Natural killer cell (primary cell): ENCODE data around the gene NDUFS5. TPM values are rescaled to one million over a fixed set of nuclear protein-coding genes. Genes with fewer than 3 reads are reported as not detected.

Experiments used
- ATAC-seq, 3 donors: fragments of 150-1000 bp in 2 of 3; fragments of 200-7000 bp in 1 of 3; cut with Tn5 transposase; 1 replicate in 1 of 3; 2 replicates in 2 of 3; pipeline ENCODE4 v1.10.0; 2021; ENCODE audit warnings: mild to moderate bottlenecking in 2 of 3, moderate library complexity in 2 of 3
- DNase-seq, 2 donors: peaks; one replicate each; pipeline versions ENCODE4 v3.0.0 to v3.0.0-alpha.2; 2013 to 2021; ENCODE audit warnings: mixed read lengths in 1 of 2
- H3K27ac ChIP-seq: one replicate; pipeline ENCODE4 v1.5.1; 2013; ENCODE audit warnings: mild to moderate bottlenecking, low read length
- H3K27me3 ChIP-seq: one replicate; pipeline ENCODE4 v1.6.1; 2013; ENCODE audit warnings: low read length; ENCODE audit not compliant: control insufficient read depth, insufficient read depth
- H3K36me3 ChIP-seq: one replicate; pipeline ENCODE4 v1.6.1; 2013; ENCODE audit warnings: low read length; ENCODE audit not compliant: control insufficient read depth, insufficient read depth
- H3K4me1 ChIP-seq: one replicate; pipeline ENCODE4 v1.6.1; 2013; ENCODE audit warnings: low read length; ENCODE audit not compliant: control insufficient read depth, insufficient read depth
- H3K4me3 ChIP-seq: one replicate; pipeline ENCODE4 v1.5.1; 2013; ENCODE audit warnings: low read length
- H3K9me3 ChIP-seq: one replicate; pipeline ENCODE4 v1.6.1; 2013; ENCODE audit warnings: low read length; ENCODE audit not compliant: control insufficient read depth, insufficient read depth
- H3K27ac Mint-ChIP-seq, 2 donors: one replicate each; pipeline ENCODE4 v1.8.0; 2022; ENCODE audit warnings: mild to moderate bottlenecking in 2 of 2, mixed read lengths in 2 of 2, moderate library complexity in 1 of 2
- H3K27me3 Mint-ChIP-seq, 2 donors: one replicate each; pipeline ENCODE4 v1.8.0; 2022; ENCODE audit warnings: low read depth in 2 of 2, mixed read lengths in 2 of 2
- H3K36me3 Mint-ChIP-seq: one replicate; pipeline ENCODE4 v1.8.0; 2022; ENCODE audit warnings: mixed read lengths
- H3K4me1 Mint-ChIP-seq, 2 donors: one replicate each; pipeline ENCODE4 v1.8.0; 2022; ENCODE audit warnings: mixed read lengths in 2 of 2
- H3K4me3 Mint-ChIP-seq: one replicate; pipeline ENCODE4 v1.8.0; 2022; ENCODE audit warnings: mild to moderate bottlenecking, moderate library complexity, mixed read lengths
- H3K9me3 Mint-ChIP-seq, 2 donors: one replicate each; pipeline ENCODE4 v1.8.0; 2022; ENCODE audit warnings: mixed read lengths in 2 of 2
- WGBS: methylation state at CpG from one replicate; pipeline ENCODE4 v1.1.7; 2013; ENCODE audit warnings: missing lambda C conversion rate; ENCODE audit not compliant: insufficient coverage; 5-methylcytosine and 5-hydroxymethylcytosine counted together
- intact Hi-C: fragments of 100-400 bp; cut with micrococcal nuclease; formaldehyde crosslinking; loops from one replicate; pipeline ENCODE4 v1.14.2; 2022
- total RNA-seq, 4 donors: library from RNA; stranded (reverse); fragments of 120-200 nt in 1 of 4; gene quantifications; one replicate each; pipeline versions ENCODE4 v1.2.3 to v1.2.4, GENCODE V29; 2013 to 2022
- TF ChIP-seq, protein P1 (sequence below): fragments of 200-600 bp; IDR thresholded peaks from one replicate; pipeline ENCODE4 v1.8.0; 2022; ENCODE audit warnings: antibody characterized with exemption

Gene NDUFS5
- total RNA-seq, 3 donors from 2014 or later (not counting 1 experiment from before 2014, with no cell fraction given): 63.6 to 72.9 (median 71.1) TPM

DNA sequence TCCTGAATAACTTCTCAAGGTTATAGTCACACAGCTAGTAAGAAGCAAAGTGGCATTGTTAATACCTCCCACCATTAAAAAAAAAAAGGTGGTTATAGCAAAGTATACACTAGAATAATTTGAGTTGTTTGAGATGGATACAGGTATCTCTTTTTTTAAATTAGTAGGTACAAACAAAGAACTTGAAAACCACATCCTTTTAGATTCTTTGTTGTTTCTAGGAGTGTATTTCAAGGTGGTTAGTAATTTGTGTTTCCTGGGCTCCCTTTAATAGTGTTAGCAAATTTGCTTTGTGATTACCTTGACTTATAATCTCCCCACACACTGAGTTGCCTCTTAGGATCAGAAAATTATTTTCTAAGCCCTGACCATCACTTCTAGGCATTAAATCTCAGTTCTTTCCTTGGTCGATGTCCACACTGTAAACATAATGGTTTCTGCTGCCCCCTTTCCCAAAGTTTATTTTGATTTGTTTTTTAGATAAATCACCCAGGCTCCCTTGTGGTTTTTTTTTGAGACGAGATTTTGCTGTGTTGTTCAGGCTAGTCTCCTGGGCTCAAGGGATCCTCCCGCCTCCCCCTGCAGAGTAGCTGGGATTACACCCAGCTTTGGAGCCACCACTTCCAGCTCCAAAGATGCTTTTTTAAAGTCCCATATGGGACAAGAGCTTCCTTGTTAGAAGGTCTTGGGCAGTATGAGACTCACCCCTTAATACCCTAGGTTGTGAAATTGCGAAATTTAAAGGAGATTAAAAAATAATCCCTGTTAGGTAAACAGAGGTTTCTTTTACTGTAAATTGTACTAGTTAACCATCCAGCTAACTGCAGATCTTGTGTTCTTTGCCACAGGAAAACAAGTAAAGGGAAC, 28.9 kb upstream of the NDUFS5 start:
- Histone ChIP-seq H3K36me3 (peaks cover 30% of the 10 kb centered on the region), H3K27me3 (no peaks in the 10 kb centered on the region), H3K4me1 (peaks cover 26% of the 10 kb centered on the region), H3K9me3 (no peaks in the 10 kb centered on the region), H3K4me3 (no peak overlapping the region), H3K27ac (no peak overlapping the region)
- intact Hi-C loops: no loop called here
- H3K9me3 Mint-ChIP-seq: no peaks in the 10 kb centered on the region
- H3K36me3 Mint-ChIP-seq: peaks cover 15% of the 10 kb centered on the region
- DNase-seq: peak in 1 of 2 donors; percentile 48
- WGBS: 66% methylated on average over 3 of the region's 4 CpGs
- H3K27ac Mint-ChIP-seq: peak overlapping the region; percentile 65 to 79
- H3K4me3 Mint-ChIP-seq: peak overlapping the region; percentile 55
- peaks cover 46 to 50% of the 10 kb centered on the region in 2 donors for H3K4me1 Mint-ChIP-seq
- ATAC-seq: peak in 1 of 3 donors; percentile 20
- TF ChIP-seq, protein P1, sequence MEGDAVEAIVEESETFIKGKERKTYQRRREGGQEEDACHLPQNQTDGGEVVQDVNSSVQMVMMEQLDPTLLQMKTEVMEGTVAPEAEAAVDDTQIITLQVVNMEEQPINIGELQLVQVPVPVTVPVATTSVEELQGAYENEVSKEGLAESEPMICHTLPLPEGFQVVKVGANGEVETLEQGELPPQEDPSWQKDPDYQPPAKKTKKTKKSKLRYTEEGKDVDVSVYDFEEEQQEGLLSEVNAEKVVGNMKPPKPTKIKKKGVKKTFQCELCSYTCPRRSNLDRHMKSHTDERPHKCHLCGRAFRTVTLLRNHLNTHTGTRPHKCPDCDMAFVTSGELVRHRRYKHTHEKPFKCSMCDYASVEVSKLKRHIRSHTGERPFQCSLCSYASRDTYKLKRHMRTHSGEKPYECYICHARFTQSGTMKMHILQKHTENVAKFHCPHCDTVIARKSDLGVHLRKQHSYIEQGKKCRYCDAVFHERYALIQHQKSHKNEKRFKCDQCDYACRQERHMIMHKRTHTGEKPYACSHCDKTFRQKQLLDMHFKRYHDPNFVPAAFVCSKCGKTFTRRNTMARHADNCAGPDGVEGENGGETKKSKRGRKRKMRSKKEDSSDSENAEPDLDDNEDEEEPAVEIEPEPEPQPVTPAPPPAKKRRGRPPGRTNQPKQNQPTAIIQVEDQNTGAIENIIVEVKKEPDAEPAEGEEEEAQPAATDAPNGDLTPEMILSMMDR: no peak
- H3K27me3 Mint-ChIP-seq: no peaks in the 10 kb centered on the region

DNA sequence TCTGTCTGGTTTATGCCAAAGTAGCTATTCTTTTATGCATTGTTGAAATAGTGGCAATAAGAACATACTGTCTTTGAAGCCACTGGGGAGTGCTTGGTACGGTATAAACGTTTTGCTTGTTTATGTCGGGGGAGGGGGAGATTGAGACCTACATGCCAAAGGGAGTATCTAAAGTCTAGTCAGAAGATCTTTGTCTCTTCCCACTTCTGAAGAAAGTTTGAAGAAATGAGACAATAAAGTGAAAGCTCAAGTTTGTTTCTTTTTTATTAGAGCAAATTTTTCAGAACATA, 28.3 kb upstream of the NDUFS5 start:
- H3K27me3 Mint-ChIP-seq: no peaks in the 10 kb centered on the region
- Histone ChIP-seq H3K27ac (no peak overlapping the region), H3K36me3 (peaks cover 34% of the 10 kb centered on the region), H3K27me3 (no peaks in the 10 kb centered on the region), H3K9me3 (no peaks in the 10 kb centered on the region), H3K4me1 (peaks cover 22% of the 10 kb centered on the region), H3K4me3 (no peak overlapping the region)
- peaks cover 40 to 47% of the 10 kb centered on the region in 2 donors for H3K4me1 Mint-ChIP-seq
- ATAC-seq (no peak), DNase-seq (peak in 1 of 2 donors; percentile 27)
- intact Hi-C loops: no loop called here
- no peaks in the 10 kb centered on the region for H3K9me3 Mint-ChIP-seq
- peaks cover 19% of the 10 kb centered on the region for H3K36me3 Mint-ChIP-seq
- H3K27ac Mint-ChIP-seq: peak overlapping the region; percentile 65 to 79
- TF ChIP-seq, protein P1: no peak
- 65% methylated on average over 3 of the region's 3 CpGs for WGBS
- H3K4me3 Mint-ChIP-seq: no peak overlapping the region

DNA sequence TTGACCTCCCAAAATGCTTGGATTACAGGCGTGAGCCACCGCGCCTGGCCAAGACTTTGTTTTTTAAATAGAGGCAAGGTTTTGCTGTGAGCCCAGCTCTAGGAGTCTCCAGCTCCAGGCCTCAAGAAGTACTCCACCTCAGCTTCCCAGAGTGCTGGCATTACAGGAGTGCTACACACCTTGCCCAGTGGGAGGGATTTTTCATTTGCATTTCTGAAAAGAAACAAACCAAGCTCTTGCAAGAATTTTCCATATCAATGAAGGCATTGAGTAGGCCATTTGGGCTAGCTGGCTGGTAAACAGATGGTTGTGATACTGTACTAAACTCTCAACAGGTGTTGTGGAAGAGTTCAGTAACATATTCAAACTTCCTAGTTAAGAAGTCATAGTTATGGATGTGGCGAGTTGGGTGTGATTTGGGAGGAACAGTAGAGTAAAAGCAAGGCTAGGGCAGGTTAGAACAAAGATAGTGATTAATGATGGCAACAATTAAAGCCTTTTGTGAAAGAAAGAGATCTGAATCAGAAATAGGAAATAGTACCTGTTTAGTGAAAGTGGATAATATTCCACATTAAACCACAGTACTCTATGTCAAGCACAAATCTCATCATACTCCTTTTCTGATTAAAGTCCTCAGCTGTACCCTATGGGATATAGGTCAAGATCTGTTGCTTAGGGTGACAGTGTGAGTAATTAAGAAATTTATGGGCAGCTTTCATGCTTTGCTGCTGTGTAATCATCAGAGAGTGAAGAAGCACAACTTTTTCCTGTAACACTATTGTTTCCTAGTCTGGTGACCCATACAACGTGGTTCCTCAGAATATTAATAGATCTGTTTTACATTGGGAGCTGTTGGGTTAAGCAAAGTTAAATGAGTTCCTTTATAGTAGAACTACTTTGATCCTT, 24.4 kb upstream of the NDUFS5 start:
- Histone ChIP-seq H3K27ac (no peak overlapping the region), H3K4me1 (peaks cover 3% of the 10 kb centered on the region), H3K36me3 (peaks cover 69% of the 10 kb centered on the region), H3K9me3 (no peaks in the 10 kb centered on the region), H3K4me3 (no peak overlapping the region), H3K27me3 (no peaks in the 10 kb centered on the region)
- ATAC-seq (no peak), DNase-seq (no peak)
- Mint-ChIP-seq H3K9me3 (no peaks in the 10 kb centered on the region), H3K27me3 (no peaks in the 10 kb centered on the region), H3K4me3 (no peak overlapping the region), H3K27ac (peak overlapping the region in 1 of 2 donors; percentile 59), H3K4me1 (peaks cover 21 to 30% of the 10 kb centered on the region in 2 donors), H3K36me3 (peaks cover 44% of the 10 kb centered on the region)
- TF ChIP-seq, protein P1: no peak
- intact Hi-C loops: no loop called here
- 94% methylated on average over 5 of the region's 5 CpGs for WGBS
